NCI-H2107 treated with DMSO at 0.1 percent for 48 hours (cell line): ENCODE results near the gene CMTR1.
"Not testable (repeated sequence)": the region's sequence is repeated elsewhere in the genome, so short reads cannot be mapped to it uniquely, and the experiment has no call there.

ENCODE experiments used
- DNase-seq: peaks from one replicate; lab custom pipeline; 2025; ENCODE audit not compliant: unreplicated experiment; lab: John Stamatoyannopoulos, UW

Gene CMTR1

DNA sequence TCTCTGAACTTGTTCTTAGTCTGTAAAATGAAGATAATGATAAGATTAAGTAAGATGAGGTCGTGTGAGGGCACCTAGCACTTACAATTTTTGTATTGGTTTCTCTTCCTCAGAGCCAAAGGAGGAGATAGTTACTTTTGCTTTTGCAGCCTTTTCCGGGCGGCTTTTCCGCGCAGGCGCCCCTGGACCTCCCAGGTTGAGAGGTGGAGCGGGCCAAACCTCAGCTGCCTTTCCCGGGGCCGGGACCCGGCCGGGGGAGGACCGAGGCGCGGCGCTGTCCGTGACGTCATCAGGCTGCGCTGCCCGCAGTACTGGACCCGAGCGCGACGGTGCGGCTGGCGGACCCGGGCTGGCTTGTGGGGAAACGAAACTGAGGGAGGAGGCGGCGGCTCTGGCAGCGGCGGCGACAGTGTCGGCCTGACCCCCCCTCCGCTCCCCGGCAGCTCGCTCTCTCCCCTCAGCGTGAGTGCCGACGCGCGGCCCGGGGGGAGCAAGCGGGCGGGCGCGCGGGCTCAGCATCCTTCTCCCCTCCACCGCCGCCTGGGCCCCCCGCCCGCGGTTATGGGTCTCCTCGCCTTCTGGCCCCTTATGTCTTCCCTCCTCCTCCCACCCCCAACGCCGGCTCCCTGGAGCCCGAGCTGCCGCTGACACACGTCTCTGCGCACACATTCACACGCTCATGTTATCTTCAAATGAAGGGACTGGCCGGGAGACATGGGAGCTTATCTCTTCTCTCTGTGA, at the start of gene CMTR1:
Gene CMTR1, plus strand, starts transcription at position 306 of the 741 bp plus-strand sequence. CDS start 2,409 bp downstream, outside the sequence.
- DNase-seq = peak; percentile 41

DNA sequence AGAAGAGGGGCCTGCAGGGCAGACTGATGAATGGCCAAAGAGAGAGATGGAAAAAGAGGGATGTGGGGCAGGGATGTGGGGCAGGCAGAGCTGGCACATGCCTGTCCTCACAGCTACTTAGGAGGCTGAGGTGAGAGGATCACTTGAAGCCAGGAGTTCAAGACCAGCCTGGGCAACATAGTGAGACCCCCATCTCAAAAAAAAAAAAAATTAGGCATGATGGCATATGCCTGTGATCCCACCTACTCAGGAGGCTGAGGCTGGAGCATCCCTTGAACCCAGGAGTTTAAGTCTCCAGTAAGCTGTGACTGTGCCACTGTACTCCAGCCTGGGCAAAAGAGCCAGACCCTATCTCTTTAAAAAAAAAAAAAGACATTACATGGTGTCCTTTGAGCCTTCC, 44.4 kb upstream of the CMTR1 start:
- no peak for DNase-seq

- no peak for DNase-seq
These were observed 43.2 kb upstream of the CMTR1 start for GRCh38 chr6:37389857-37390256.

DNA sequence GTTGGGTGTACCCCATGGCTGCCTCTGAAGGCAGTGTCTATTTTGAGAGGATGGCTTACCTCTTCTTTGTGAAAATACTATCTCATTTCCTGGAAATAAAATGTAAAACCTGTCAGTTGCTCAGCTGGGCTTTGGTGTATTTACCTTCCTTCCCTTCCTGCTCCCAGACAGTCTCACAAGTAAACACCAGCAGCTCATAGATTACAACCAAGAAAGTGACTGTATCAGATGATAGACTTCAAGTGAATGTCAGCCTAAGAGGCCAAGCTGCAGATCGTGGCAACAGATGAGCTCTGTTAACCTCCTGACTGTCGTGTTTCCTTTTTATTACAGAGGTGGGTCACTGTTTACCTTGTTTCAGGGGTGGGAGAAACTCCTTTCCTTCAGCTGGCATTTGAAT, 41.9 kb upstream of the CMTR1 start:
- no peak for DNase-seq

- DNase-seq = no peak
These were observed 40.2 kb upstream of the CMTR1 start for GRCh38 chr6:37392821-37393220.

GRCh38 chr6:37393381-37393929, 39.6 kb upstream of the CMTR1 start:
- no peak for DNase-seq

- DNase-seq = no peak
These were observed 36.3 kb upstream of the CMTR1 start for GRCh38 chr6:37396571-37397180.

- DNase-seq = no peak
These were observed 33.9 kb upstream of the CMTR1 start for GRCh38 chr6:37399131-37399530.

- no peak for DNase-seq
These were observed 33.1 kb upstream of the CMTR1 start for GRCh38 chr6:37399795-37400490.

- DNase-seq = not testable (repeated sequence)
These were observed 31.4 kb upstream of the CMTR1 start for GRCh38 chr6:37401658-37402057.

DNA sequence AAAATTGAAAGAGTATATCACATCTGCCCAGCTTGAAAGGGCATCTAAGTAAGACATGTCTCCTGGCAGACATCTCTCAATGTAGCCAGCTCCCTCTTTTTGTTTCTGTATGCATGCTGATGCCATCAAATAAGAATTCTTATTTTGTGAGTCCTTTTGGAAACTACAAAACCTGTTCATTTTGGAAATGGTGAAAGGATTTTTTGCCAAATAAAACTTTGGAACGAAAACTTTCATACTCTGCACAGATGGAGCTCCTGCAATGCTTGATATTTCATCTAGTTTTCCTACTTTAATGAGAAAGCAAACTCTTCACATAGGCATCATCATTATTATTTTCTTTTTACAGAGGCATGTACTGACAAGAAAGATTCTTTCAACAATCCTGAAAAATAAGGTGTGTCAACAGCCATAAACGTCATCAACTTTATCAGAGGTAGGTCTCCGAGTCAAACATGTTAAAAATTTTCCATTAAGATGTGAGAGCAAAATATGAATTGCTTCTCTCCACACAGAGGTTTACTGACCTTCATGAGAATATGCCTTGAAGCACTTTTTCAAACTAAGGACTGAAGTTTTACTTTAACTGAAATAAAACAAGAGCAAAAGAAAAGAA, 26.2 kb upstream of the CMTR1 start:
- no peak for DNase-seq

GRCh38 chr6:37407948-37408347, 25.1 kb upstream of the CMTR1 start:
- DNase-seq = no peak

- DNase-seq = no peak
These were observed 23.5 kb upstream of the CMTR1 start for GRCh38 chr6:37409501-37409900.

DNA sequence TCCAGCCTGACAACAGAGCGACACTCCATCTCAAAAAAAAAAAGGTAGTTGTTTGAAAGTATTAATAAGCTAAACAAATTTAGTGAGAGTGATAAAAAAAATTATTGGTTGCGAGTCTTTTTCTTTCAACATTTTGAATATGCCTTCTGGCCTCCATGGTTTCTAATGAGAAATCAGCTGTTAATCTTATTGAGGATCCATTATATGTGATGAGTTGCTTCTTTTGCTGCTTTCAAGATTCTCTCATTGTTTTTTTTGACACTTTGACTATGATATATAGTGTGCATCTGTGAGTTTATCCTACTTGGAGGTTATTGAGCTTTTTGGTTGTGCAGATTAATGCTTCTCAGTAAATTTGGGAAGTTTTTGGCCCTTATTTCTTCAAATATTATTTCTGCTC, 15.6 kb upstream of the CMTR1 start:
- DNase-seq = no peak

GRCh38 chr6:37418722-37419121, 14.3 kb upstream of the CMTR1 start:
- no peak for DNase-seq

- DNase-seq = no peak
These were observed 6.7 kb upstream of the CMTR1 start for GRCh38 chr6:37426058-37426944.

DNA sequence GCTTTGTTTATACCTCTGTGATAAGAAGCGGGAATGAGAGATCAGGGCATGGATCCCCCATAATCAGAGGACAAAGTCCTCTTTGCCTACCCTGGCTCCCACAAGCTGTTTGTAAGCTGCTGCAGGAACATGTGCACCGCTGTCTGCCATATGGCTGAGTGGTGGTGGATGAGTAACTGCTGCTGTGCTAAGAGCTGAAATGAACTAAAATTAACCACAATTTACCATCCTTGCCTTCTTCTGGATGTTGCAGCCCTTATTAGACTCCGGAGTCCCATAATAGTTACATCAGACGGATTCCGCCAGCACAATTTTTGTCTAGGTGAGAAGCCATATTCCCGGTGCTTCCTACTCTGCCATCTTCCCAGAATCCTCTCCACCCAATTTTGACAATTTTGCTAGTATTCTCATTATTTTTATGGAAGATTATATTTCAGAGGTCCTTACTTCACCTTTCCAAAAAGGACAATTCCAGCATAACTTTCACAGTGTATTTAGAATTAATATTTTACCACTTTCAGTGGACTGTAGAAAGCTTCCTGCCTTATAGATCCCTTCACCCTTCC, 6.0 kb upstream of the CMTR1 start:
- no peak for DNase-seq

GRCh38 chr6:37429352-37429750, 3.7 kb upstream of the CMTR1 start:
- no peak for DNase-seq

GRCh38 chr6:37432590-37432915, 468 bp upstream of the CMTR1 start:
- no peak for DNase-seq

DNA sequence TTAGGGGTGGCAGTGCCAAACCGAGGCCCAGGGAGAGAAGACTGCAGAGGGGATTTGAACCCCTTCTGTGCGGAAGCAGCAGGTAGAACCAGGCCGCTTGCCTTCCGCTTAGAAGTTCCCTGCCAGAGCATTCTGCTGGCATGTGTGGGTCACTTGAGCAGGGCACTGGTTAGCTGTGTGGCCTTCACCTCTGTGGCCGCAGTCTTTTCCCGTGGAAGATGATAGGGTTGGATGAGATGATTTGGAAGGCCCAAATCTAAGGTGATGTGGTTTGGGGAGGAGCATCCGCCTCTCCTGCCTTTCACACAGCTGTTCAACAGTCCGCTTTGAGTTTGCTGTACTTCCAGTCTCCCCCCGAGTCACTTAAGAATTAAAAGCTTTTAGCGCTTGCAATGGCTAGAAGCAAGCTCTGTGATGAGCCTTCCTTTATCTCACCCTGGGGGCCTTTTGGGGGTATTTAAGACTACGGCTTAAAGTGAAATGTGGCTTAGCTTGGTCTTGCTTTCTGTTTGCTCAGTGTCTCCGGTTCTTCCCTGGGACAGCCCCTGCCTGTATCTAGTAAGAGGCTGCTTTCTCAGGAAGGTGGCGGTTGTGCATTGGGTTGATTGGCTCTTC, 743 bp downstream of the CMTR1 start:
- DNase-seq = no peak
